Activated CD8-positive, alpha-beta T cell treated with anti-CD3 and anti-CD28 coated beads, Interleukin-2, amount 10 ng/mL, durations not matched to agents 7 days and 5 days (primary cell): Measurements from ENCODE around the gene DRAM2. TPM values are rescaled to one million over a fixed set of nuclear protein-coding genes. Genes with fewer than 3 reads are reported as not detected.

Experiments
- total RNA-seq, 2 experiments: library from RNA; stranded (reverse); gene quantifications; one replicate each; pipeline ENCODE4 v1.2.3, GENCODE V29; 2021

DRAM2 gene
- total RNA-seq, 2 experiments from 2014 or later, result 27.5 to 29.3 TPM

Other genes with a start within 250 kb of the DRAM2 start
- 10 to 100 TPM; 19.6 to 20.9 TPM for gene LRIF1, start 176.2 kb downstream of the DRAM2 start, total RNA-seq
- 10 to 100 TPM; 36.6 to 37.5 TPM for gene CEPT1, start 130 bp upstream of the DRAM2 start, total RNA-seq
- 100 to 1,000 TPM; 262 to 275 TPM for gene DENND2D, start 60.6 kb upstream of the DRAM2 start, total RNA-seq
- gene CHI3L2, start 87.6 kb upstream of the DRAM2 start, total RNA-seq, result 10 to 100 TPM; 23.8 to 27.0 TPM
- gene CHIA, start 150.8 kb upstream of the DRAM2 start, total RNA-seq, result not detected